Measurements from ENCODE around the gene BMP6.

The BMP6 gene

DNA sequence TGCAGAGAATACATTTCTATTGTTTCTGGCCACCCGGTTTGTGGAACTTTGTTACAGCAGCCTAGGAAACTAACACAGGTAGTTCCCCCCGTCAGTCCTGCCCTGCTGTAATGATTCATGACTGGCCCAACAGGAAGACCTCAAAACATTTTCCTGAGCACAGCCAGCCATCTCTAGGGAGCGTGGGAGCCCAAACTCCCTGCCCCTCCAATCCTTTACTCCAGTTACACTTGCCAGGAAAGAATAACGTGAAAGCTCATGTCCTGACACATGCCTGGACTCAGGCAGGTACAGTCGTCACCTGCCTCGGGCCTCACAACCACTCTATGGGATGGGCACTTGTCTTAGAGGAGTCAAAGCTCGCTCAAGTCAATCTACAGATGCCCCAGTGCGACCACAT lies 176.3 kb downstream of the BMP6 start:
- TF ChIP-seq, protein P1, sequence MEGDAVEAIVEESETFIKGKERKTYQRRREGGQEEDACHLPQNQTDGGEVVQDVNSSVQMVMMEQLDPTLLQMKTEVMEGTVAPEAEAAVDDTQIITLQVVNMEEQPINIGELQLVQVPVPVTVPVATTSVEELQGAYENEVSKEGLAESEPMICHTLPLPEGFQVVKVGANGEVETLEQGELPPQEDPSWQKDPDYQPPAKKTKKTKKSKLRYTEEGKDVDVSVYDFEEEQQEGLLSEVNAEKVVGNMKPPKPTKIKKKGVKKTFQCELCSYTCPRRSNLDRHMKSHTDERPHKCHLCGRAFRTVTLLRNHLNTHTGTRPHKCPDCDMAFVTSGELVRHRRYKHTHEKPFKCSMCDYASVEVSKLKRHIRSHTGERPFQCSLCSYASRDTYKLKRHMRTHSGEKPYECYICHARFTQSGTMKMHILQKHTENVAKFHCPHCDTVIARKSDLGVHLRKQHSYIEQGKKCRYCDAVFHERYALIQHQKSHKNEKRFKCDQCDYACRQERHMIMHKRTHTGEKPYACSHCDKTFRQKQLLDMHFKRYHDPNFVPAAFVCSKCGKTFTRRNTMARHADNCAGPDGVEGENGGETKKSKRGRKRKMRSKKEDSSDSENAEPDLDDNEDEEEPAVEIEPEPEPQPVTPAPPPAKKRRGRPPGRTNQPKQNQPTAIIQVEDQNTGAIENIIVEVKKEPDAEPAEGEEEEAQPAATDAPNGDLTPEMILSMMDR (IDR thresholded peaks at IDR 0.05; ENCODE audit: control insufficient read depth, insufficient read depth, low read depth, low read length, missing control alignments) = no peak
- no peak overlapping the region for H3K4me3 ChIP-seq (ENCODE audit: control insufficient read depth, low read depth, low read length)
- DNase-seq (ENCODE audit: low read depth) = no peak

DNA sequence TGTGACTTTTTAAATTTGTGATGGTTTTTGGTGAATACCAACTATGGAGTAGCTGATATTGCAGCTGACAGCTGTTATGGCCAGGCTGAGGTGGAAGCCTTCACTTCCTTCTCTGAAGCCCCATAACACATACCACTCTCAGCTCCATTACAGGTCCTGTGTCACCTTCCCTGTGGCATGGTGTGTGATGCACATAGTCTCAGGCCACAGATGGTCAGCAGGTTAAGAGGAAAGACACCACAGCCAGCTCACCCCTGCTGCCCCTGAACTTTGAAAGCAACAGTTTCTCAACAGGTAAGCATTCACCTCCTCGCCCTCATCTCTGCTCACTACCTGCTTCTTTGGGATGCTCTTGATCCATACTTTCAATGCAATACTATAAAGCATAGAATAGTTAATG lies 177.0 kb downstream of the BMP6 start:
- TF ChIP-seq, protein P1 (IDR thresholded peaks at IDR 0.05; ENCODE audit: control insufficient read depth, insufficient read depth, low read depth, low read length, missing control alignments) = no peak
- no peak for DNase-seq (ENCODE audit: low read depth)
- no peak overlapping the region for H3K4me3 ChIP-seq (ENCODE audit: control insufficient read depth, low read depth, low read length)

DNA sequence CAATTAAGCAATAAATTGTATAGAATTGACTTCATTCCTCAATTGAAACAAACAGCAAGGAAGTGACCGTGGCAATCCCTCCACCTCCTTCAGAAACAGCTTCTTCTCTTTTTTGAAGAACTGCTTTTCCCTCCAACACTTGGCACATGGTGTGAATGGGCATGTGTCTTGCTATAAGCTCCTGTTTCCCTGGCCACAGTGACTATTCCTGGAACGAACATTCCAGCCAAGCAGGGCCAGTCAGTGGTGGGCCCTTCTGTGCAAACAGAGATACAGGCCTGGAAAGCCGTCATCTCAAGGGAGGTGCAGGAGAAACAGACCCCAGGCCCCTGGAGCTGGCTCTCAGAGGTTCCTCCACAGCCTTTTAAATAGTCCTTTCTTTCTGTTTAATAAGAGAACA lies 177.8 kb downstream of the BMP6 start:
- TF ChIP-seq, protein P1 (IDR thresholded peaks at IDR 0.05; ENCODE audit: control insufficient read depth, insufficient read depth, low read depth, low read length, missing control alignments) = no peak
- no peak for DNase-seq (ENCODE audit: low read depth)
- H3K4me3 ChIP-seq (ENCODE audit: control insufficient read depth, low read depth, low read length) = no peak overlapping the region

DNA sequence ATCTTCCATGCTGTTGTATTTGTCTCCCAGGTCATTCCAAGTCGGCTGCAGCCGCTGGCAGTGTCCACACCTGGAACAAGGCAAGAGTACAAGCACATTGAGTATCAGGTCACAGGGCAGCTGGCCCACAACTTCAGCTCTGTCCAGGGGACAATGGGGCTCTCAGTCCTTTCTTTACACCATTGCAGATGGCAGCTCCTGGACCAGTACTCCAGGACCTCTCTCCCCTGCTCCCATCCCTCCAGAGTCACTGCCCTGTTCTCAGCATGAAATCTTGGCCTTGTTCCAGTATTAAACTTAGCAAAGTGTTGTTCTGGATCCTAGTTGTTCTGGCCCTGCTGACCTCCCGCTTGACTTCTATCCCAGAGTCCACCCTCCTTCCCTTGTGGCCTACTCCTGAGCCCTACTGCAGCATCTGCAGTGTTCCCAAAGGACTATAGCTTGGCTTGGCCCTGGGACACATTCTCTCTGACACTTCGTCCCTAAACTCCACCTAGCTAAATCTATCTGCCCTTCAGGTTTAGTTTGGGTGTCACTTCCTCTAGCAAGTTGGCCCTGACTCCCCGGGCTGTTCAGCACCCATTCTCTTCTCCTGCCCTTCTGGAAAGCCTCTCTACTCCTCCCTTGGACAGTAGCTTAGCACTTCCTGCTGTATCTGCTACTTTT lies 178.9 kb downstream of the BMP6 start:
- TF ChIP-seq, protein P1 (IDR thresholded peaks at IDR 0.05; ENCODE audit: control insufficient read depth, insufficient read depth, low read depth, low read length, missing control alignments) = no peak
- H3K4me3 ChIP-seq (ENCODE audit: control insufficient read depth, low read depth, low read length) = no peak overlapping the region
- DNase-seq (ENCODE audit: low read depth) = no peak

DNA sequence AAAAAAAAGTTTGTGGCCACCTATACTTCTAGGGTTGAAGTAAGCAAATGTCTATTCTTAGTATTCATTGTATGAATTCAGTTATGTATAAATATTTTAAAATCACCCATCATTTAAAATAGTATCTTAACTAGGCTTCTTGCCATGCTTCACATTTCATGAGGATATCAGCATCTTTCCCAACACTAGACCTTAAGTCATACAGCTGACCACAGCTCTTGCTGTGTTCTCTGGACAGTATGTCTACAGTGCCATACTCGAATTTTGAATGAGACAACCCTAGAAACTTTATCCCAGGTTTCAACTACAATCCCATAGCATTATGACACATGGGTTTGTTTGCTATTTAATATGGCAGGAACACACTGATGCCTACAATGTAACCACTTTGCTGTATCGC lies 179.5 kb downstream of the BMP6 start:
- TF ChIP-seq, protein P1 (IDR thresholded peaks at IDR 0.05; ENCODE audit: control insufficient read depth, insufficient read depth, low read depth, low read length, missing control alignments) = no peak
- DNase-seq (ENCODE audit: low read depth) = no peak
- H3K4me3 ChIP-seq (ENCODE audit: control insufficient read depth, low read depth, low read length) = no peak overlapping the region

DNA sequence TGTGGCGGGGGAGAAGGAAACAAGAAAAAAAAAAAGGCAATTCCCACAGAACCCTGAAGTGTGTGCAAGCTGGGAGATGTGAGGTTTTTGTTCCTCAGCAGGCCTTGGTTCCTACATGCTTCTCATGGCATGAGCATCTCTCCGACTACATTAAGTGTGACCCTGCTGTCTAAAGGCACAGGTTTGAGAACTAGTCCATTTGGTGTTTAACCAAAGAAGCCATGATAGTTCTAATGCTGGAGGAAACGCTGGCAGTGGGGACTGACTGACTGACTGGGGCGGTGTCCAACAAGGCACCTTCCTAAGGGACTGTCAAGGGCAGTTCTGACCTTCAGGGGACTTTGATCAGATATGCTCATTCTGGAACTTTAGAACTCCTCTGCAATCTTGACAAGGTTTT lies 180.8 kb downstream of the BMP6 start:
- no peak for DNase-seq (ENCODE audit: low read depth)
- TF ChIP-seq, protein P1 (IDR thresholded peaks at IDR 0.05; ENCODE audit: control insufficient read depth, insufficient read depth, low read depth, low read length, missing control alignments) = no peak
- no peak overlapping the region for H3K4me3 ChIP-seq (ENCODE audit: control insufficient read depth, low read depth, low read length)

All from AG09309 (cell line).